HepG2 (cell line): ENCODE results near the gene SLIT3. TPM values are rescaled to one million over a fixed set of nuclear protein-coding genes. Genes with fewer than 3 reads are reported as not detected.

Source experiments
- ATF3 ChIP-seq: sonication (generic); formaldehyde crosslinking; IDR thresholded peaks from 2 replicates; pipeline ENCODE4 v1.4.0; 2020; ENCODE audit warnings: missing genetic modification reagents
- ATF4 ChIP-seq, 2 experiments: fragments of 450-650 bp in 1 of 2; sonication (generic) in 1 of 2; formaldehyde crosslinking; IDR thresholded peaks; 2 replicates each; pipeline versions ENCODE4 v1.5.0 to v1.8.0; 2020 to 2022; ENCODE audit warnings: mild to moderate bottlenecking in 1 of 2, missing genetic modification reagents in 1 of 2
- CEBPG ChIP-seq: IDR thresholded peaks from 2 replicates; pipeline ENCODE4 v1.6.1; 2016
- CREB1 ChIP-seq, 2 experiments: fragments of 450-650 bp in 1 of 2; IDR thresholded peaks; 2 replicates each; pipeline ENCODE4 v1.6.1; 2016 to 2017; ENCODE audit warnings: control low read depth in 1 of 2, mild to moderate bottlenecking in 1 of 2, missing compliant biosample characterization in 1 of 2, missing genetic modification characterization in 1 of 2
- DMAP1 ChIP-seq: IDR thresholded peaks from 2 replicates; pipeline ENCODE4 v1.6.1; 2016
- FOXA3 ChIP-seq: IDR thresholded peaks from 2 replicates; pipeline ENCODE4 v1.6.1; 2016; ENCODE audit warnings: missing genetic modification reagents, missing compliant biosample characterization
- IRF2 ChIP-seq: IDR thresholded peaks from 2 replicates; pipeline ENCODE4 v1.6.1; 2018; ENCODE audit warnings: missing genetic modification reagents, missing compliant biosample characterization
- KDM2A ChIP-seq: sonication (generic); formaldehyde crosslinking; IDR thresholded peaks from 2 replicates; pipeline ENCODE4 v1.4.0; 2020; ENCODE audit warnings: low read depth, missing genetic modification reagents, borderline replicate concordance
- MXD1 ChIP-seq: sonication (generic); formaldehyde crosslinking; IDR thresholded peaks from 2 replicates; pipeline ENCODE4 v1.4.0; 2020; ENCODE audit warnings: mild to moderate bottlenecking, missing genetic modification reagents
- SNRNP70 ChIP-seq: fragments of 200-400 bp; formaldehyde crosslinking; IDR thresholded peaks from 2 replicates; pipeline ENCODE4 v1.6.1; 2017; ENCODE audit warnings: mild to moderate bottlenecking, low read depth, low read length, moderate library complexity
- ZBTB21 ChIP-seq: sonication (generic); formaldehyde crosslinking; IDR thresholded peaks from 2 replicates; pipeline ENCODE4 v1.4.0; 2020; ENCODE audit warnings: missing genetic modification reagents
- ZFP62 ChIP-seq: sonication (generic); formaldehyde crosslinking; IDR thresholded peaks from 2 replicates; pipeline ENCODE4 v1.4.0; 2020; ENCODE audit warnings: missing genetic modification reagents
- ZNF263 ChIP-seq: sonication (generic); formaldehyde crosslinking; IDR thresholded peaks from 2 replicates; pipeline ENCODE4 v1.4.0; 2020; ENCODE audit warnings: missing genetic modification reagents
- ZNF644 ChIP-seq: IDR thresholded peaks from 2 replicates; pipeline ENCODE4 v1.6.1; 2016; ENCODE audit warnings: low read depth
- ZNF782 ChIP-seq: sonication (generic); formaldehyde crosslinking; IDR thresholded peaks from 2 replicates; pipeline ENCODE4 v1.4.0; 2020; ENCODE audit warnings: missing genetic modification reagents, mild to moderate bottlenecking, borderline replicate concordance
- polyA plus RNA-seq, 8 experiments: library from polyadenylated mRNA; depleted of rRNA in 3 of 8; stranded (reverse) in 7 of 8; unstranded in 1 of 8; fragments of >200 nt; fragmentation: Illumina TruSeq in 4 of 8; extraction: Trizol in 4 of 8; gene quantifications; 2 replicates each; pipeline versions ENCODE4 v1.2.1 to v1.2.3, GENCODE V29; 2011 to 2016; ENCODE audit warnings: low read depth in 4 of 8, missing spikeins in 1 of 8, mixed read lengths in 1 of 8; ENCODE audit not compliant: insufficient read depth in 1 of 8
- total RNA-seq, 5 experiments: library from RNA; depleted of rRNA; stranded (reverse); fragments of >200 nt; fragmentation: Illumina TruSeq; extraction: Trizol; gene quantifications; 2 replicates each; pipeline ENCODE4 v1.2.3, GENCODE V29; 2016; ENCODE audit warnings: low read depth in 1 of 5
- TF ChIP-seq, protein P1 (sequence below), 2 experiments: sonication (generic) in 1 of 2; formaldehyde crosslinking in 1 of 2; IDR thresholded peaks; 2 replicates each; pipeline versions ENCODE4 v1.5.1 to v1.6.1; 2011 to 2020; ENCODE audit warnings: borderline replicate concordance in 1 of 2, low read depth in 1 of 2, low read length in 1 of 2, mild to moderate bottlenecking in 1 of 2, missing genetic modification reagents in 1 of 2, moderate library complexity in 1 of 2
- TF ChIP-seq, protein P2 (sequence below): sonication (generic); formaldehyde crosslinking; IDR thresholded peaks from 2 replicates; pipeline ENCODE4 v1.4.0; 2020; ENCODE audit warnings: missing genetic modification reagents, low read depth, mild to moderate bottlenecking, borderline replicate concordance
- TF ChIP-seq, protein P3 (sequence below): sonication (generic); formaldehyde crosslinking; IDR thresholded peaks from 2 replicates; pipeline ENCODE4 v1.4.0; 2020; ENCODE audit warnings: missing genetic modification reagents

The SLIT3 gene
- total and polyA plus RNA-seq, 2 of the 13 experiments (the other 11 are each of a cell fraction or from before 2014, with no cell fraction given) = not detected

DNA sequence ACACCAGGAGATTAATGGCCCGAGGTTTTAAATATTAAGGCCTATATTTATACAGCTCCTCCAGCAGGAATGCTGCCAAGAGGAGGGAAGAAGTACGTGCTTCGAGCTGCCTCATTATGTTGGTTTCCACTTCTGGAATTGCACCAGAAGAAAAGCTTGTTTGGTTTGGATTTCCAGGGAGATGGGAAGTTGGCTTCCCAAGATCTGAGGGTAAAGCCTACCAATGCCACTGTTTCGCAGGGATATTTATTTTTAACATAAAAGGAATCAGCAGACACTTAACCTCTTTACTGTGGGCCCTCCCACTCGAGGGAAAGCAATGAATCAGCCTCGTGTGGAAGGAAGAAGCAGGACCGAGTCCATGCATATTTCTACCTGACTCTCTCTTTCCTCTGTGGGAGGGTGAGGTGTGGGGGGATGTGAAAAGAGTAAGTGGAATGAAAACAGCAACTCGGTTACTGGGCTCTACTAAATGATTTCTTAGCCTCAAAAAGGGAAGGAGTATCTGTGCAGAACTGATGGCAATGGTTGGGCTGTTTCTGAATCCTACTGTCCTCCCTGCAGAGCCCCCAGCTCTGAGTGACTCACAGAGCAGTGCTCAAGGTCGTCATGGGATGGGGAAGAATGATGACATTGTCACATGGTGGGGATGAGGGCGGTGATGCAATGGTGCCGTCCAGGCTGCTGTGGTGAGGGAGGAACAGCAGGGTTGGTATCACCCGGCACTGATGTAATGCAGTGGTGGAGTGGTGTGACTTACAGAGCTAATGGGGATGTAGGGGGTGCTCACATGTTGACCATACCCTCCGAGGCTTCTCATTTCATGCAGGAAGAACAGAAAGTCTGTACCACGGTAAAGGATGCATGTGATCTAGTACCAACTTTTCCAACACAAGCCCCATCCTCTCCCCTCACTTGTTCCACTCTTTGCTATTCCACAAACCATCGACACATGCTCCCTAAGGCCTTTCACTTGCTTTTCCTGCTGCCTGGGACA is 506.8 kb downstream of the SLIT3 start (continued):
- peak; percentile 84 for TF ChIP-seq ZNF263
- TF ChIP-seq MXD1 (CRISPR knock-in tag) = no peak
- TF ChIP-seq ATF3 = peak; percentile 83
- peak; percentile 77 for TF ChIP-seq ZBTB21 (CRISPR knock-in tag)
- TF ChIP-seq ATF4 (CRISPR knock-in tag; IDR thresholded peaks at IDR 0.05) = peak in 1 of 2 experiments; percentile 91; a peak in 2 of 4 replicates
- TF ChIP-seq DMAP1 (CRISPR knock-in tag) = no peak
- peak; percentile 76 for TF ChIP-seq CEBPG (CRISPR knock-in tag)
- TF ChIP-seq CREB1 (IDR thresholded peaks at IDR 0.05) = peak; percentile 36; the same call in 1 of the 2 replicates
- TF ChIP-seq CREB1 (CRISPR knock-in tag; IDR thresholded peaks at IDR 0.05) = no peak
- TF ChIP-seq ZFP62 (CRISPR knock-in tag) = no peak
- no peak for TF ChIP-seq ZNF782 (CRISPR knock-in tag)
- no peak for TF ChIP-seq SNRNP70
- TF ChIP-seq, protein P1, sequence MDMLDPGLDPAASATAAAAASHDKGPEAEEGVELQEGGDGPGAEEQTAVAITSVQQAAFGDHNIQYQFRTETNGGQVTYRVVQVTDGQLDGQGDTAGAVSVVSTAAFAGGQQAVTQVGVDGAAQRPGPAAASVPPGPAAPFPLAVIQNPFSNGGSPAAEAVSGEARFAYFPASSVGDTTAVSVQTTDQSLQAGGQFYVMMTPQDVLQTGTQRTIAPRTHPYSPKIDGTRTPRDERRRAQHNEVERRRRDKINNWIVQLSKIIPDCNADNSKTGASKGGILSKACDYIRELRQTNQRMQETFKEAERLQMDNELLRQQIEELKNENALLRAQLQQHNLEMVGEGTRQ (IDR thresholded peaks at IDR 0.05; ENCODE audit: low read depth, low read length) = peak; percentile 36
- TF ChIP-seq, protein P1 (CRISPR knock-in tag; IDR thresholded peaks at IDR 0.05; ENCODE audit: borderline replicate concordance) = no peak; the same call in 1 of the 2 replicates
- TF ChIP-seq FOXA3 (CRISPR knock-in tag) = 0 out of 2 replicates have a peak, but pooled peaks have one; percentile 12
- TF ChIP-seq, protein P2, sequence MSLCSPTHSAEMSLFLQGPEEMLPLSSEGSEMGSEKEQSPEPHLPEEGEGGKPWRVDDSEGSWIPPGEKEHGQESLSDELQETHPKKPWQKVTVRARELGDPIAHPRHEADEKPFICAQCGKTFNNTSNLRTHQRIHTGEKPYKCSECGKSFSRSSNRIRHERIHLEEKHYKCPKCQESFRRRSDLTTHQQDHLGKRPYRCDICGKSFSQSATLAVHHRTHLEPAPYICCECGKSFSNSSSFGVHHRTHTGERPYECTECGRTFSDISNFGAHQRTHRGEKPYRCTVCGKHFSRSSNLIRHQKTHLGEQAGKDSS (CRISPR knock-in tag) = peak; percentile 64; the same call in 1 of the 2 replicates
- TF ChIP-seq, protein P3, sequence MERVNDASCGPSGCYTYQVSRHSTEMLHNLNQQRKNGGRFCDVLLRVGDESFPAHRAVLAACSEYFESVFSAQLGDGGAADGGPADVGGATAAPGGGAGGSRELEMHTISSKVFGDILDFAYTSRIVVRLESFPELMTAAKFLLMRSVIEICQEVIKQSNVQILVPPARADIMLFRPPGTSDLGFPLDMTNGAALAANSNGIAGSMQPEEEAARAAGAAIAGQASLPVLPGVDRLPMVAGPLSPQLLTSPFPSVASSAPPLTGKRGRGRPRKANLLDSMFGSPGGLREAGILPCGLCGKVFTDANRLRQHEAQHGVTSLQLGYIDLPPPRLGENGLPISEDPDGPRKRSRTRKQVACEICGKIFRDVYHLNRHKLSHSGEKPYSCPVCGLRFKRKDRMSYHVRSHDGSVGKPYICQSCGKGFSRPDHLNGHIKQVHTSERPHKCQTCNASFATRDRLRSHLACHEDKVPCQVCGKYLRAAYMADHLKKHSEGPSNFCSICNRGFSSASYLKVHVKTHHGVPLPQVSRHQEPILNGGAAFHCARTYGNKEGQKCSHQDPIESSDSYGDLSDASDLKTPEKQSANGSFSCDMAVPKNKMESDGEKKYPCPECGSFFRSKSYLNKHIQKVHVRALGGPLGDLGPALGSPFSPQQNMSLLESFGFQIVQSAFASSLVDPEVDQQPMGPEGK (CRISPR knock-in tag) = 0 out of 2 replicates have a peak, but pooled peaks have one; percentile 31
- 0 out of 2 replicates have a peak, but pooled peaks have one; percentile 17 for TF ChIP-seq KDM2A
- peak; percentile 37; the same call in 1 of the 2 replicates for TF ChIP-seq ZNF644 (CRISPR knock-in tag)
- no peak for TF ChIP-seq IRF2
